Esophagus muscularis mucosa (tissue), 4 donors: ENCODE data around the gene CPXM1.

ENCODE experiments used
- EP300 ChIP-seq: sonication (generic); formaldehyde crosslinking; IDR thresholded peaks from one replicate; pipeline ENCODE4 v1.6.1; 2017; ENCODE audit warnings: antibody characterized with exemption
- POLR2A ChIP-seq: fragments of 450-650 bp; IDR thresholded peaks from one replicate; pipeline ENCODE4 v1.6.1; 2017; ENCODE audit warnings: antibody characterized with exemption, moderate library complexity, mild to moderate bottlenecking, low read depth
- POLR2AphosphoS5 ChIP-seq, 2 donors: sonication (generic); formaldehyde crosslinking; IDR thresholded peaks; one replicate each; pipeline ENCODE4 v1.6.1; 2017; ENCODE audit warnings: antibody characterized with exemption in 2 of 2
- TF ChIP-seq, protein P1 (sequence below), 3 experiments: fragments of 200-600 bp in 2 of 3; fragments of 450-650 bp in 1 of 3; sonication (generic) in 2 of 3; IDR thresholded peaks; one replicate each; pipeline ENCODE4 v1.5.1; 2017 to 2019; ENCODE audit warnings: antibody characterized with exemption in 3 of 3, mild to moderate bottlenecking in 2 of 3, moderate library complexity in 1 of 3

DNA sequence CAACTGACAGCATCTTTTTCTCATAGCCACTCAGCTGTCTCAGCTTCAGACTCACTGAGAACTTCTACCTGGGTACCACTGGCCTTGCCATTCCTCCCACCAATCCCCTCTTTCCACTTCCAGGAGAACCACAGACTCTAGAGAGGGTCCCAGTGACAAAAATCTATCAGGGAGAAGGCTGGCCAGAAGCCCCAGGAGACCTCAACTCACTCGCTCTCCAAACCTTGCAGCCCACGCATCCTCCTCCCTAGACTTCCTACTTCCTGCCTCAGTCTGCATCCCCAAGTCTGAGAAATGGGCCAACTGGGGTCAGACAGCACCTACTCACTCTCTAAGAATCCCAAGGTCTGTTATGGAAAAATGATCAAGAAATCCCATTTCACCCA, 16.9 kb upstream of the CPXM1 start:
- TF ChIP-seq, protein P1, sequence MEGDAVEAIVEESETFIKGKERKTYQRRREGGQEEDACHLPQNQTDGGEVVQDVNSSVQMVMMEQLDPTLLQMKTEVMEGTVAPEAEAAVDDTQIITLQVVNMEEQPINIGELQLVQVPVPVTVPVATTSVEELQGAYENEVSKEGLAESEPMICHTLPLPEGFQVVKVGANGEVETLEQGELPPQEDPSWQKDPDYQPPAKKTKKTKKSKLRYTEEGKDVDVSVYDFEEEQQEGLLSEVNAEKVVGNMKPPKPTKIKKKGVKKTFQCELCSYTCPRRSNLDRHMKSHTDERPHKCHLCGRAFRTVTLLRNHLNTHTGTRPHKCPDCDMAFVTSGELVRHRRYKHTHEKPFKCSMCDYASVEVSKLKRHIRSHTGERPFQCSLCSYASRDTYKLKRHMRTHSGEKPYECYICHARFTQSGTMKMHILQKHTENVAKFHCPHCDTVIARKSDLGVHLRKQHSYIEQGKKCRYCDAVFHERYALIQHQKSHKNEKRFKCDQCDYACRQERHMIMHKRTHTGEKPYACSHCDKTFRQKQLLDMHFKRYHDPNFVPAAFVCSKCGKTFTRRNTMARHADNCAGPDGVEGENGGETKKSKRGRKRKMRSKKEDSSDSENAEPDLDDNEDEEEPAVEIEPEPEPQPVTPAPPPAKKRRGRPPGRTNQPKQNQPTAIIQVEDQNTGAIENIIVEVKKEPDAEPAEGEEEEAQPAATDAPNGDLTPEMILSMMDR (IDR thresholded peaks at IDR 0.05): no peak
- TF ChIP-seq POLR2A (no peak), EP300 (no peak), POLR2AphosphoS5 (IDR thresholded peaks at IDR 0.05) (no peak)
